Fibroblast of pulmonary artery (primary cell): ENCODE measurements around the gene PLPPR3.
A peak's percentile ranks its signal among the peaks of the same experiment; 100 is the strongest.

Experiments
- DNase-seq: peaks from one replicate; pipeline ENCODE4 v3.0.0-alpha.2; 2010; ENCODE audit warnings: low read depth
- H3K4me3 ChIP-seq: replicated peaks from 2 replicates; pipeline ENCODE4 v1.5.1; 2011; ENCODE audit warnings: low read depth, mild to moderate bottlenecking, control low read depth, low read length, moderate library complexity
- TF ChIP-seq, protein P1 (sequence below): IDR thresholded peaks from 2 replicates; pipeline ENCODE4 v1.5.1; 2011; ENCODE audit warnings: mild to moderate bottlenecking, control low read depth, low read length, inconsistent platforms; ENCODE audit errors: missing control alignments

Gene PLPPR3

DNA sequence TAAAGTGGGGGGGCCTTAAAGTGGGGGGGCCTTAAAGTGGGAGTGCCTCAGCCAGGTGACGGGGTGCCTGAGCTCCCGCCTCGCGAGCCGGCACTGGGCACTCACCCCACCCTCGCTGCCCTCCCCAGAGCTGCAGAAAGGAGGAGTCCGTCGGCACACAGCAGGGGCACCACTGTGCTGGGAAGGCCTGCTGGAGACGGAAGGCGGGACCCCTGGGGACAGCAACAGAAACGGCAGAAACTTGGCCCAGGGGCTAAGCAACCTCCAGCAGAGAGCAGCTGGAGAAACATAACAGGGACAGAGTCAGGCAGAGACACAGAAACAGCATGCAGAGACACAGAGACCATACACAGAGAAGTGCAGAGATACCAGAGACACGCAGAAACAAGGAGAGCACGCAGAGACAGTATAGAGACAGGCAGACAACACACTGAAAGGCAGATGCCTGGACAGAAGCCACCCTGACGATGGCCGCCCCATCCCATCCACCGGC is 45.6 kb upstream of the PLPPR3 start:
- no peak overlapping the region for H3K4me3 ChIP-seq
- DNase-seq = no peak
- TF ChIP-seq, protein P1, sequence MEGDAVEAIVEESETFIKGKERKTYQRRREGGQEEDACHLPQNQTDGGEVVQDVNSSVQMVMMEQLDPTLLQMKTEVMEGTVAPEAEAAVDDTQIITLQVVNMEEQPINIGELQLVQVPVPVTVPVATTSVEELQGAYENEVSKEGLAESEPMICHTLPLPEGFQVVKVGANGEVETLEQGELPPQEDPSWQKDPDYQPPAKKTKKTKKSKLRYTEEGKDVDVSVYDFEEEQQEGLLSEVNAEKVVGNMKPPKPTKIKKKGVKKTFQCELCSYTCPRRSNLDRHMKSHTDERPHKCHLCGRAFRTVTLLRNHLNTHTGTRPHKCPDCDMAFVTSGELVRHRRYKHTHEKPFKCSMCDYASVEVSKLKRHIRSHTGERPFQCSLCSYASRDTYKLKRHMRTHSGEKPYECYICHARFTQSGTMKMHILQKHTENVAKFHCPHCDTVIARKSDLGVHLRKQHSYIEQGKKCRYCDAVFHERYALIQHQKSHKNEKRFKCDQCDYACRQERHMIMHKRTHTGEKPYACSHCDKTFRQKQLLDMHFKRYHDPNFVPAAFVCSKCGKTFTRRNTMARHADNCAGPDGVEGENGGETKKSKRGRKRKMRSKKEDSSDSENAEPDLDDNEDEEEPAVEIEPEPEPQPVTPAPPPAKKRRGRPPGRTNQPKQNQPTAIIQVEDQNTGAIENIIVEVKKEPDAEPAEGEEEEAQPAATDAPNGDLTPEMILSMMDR = no peak

GRCh38 chr19:866769-867300 is 45.1 kb upstream of the PLPPR3 start:
- H3K4me3 ChIP-seq = no peak overlapping the region
- TF ChIP-seq, protein P1 = no peak
- DNase-seq = no peak

GRCh38 chr19:863315-863620 is 41.5 kb upstream of the PLPPR3 start:
- TF ChIP-seq, protein P1 = no peak
- no peak overlapping the region for H3K4me3 ChIP-seq

GRCh38 chr19:862581-863314 is 41.0 kb upstream of the PLPPR3 start:
- TF ChIP-seq, protein P1 = no peak
- no peak overlapping the region for H3K4me3 ChIP-seq
- peak; percentile 35 for DNase-seq

More at GRCh38 chr19:863315-863620, 41.5 kb upstream of the PLPPR3 start:
- no peak for DNase-seq

DNA sequence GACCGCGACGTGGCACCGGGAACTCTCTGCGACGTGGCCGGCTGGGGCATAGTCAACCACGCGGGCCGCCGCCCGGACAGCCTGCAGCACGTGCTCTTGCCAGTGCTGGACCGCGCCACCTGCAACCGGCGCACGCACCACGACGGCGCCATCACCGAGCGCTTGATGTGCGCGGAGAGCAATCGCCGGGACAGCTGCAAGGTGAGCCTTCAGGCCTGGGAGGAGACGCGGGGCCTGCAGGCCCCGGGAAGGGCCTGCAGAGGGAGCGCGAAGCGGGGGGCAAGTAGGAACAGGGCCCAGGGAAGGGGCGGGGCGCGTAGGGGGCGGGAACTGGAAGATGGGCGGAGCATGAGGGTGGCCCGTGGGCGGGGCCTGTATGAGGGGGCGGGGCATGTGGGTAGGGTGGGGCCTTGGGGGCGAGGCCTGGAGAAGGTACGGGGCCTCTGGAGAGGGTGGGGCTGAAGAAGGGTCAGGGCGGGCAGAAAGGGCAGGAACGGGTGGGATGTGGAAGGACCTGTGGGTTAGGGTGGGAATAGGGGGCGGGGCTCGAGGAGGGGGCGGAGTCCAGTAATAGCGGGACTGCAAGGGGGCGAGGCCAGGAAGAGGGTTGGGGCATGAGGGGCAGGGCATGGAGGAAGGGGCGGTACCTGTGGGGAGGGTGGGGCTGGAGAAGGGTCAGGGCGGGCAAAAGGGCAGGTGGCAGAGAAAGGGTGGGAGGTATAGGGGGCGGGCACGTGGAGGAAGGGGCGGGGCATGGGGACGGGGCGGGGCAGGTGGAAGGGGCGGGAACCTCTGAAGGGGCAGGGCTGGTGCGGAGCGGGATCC is 40.2 kb upstream of the PLPPR3 start:
- TF ChIP-seq, protein P1 = no peak
- no peak overlapping the region for H3K4me3 ChIP-seq
- DNase-seq = peak; percentile 28

DNA sequence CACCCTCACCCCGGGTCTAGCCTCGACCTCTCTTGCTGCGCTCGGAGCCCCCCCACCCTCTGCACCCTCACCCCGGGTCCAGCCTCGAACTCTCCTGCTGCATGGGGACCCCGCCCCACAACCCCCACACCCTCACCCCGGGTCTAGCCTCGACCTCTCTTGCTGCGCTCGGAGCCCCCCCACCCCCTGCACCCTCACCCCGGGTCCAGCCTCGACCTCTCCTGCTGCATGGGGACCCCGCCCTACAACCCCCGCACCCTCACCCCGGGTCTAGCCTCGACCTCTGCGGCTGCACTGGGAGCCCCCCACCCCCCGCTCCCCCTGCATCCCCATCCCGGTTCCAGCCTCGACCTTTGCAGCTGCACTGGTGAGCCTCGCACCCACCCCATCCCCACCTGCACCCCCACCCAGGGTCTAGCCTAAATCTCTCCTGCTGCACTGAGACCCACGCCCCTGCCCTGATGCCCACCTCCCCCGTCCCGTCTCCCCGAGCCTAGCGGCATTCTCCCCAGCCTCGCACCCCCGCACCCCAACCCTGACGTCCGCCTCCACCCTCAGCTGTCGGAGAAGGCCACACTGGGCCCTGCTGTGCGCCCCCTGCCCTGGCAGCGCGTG is 39.5 kb upstream of the PLPPR3 start:
- no peak overlapping the region for H3K4me3 ChIP-seq
- TF ChIP-seq, protein P1 = no peak
- no peak for DNase-seq
